ENCODE results near the gene NTMT1. TPM values are rescaled to one million over a fixed set of nuclear protein-coding genes. Genes with fewer than 3 reads are reported as not detected.
"Not testable (repeated sequence)": the region's sequence is repeated elsewhere in the genome, so short reads cannot be mapped to it uniquely, and the experiment has no call there.

Gene NTMT1
- total RNA-seq, 1 donor from 2014 or later = 18.8 TPM

GRCh38 chr9:129662239-129662638 lies 36.3 kb downstream of the NTMT1 start:
- H3K4me1 ChIP-seq (ENCODE audit: control insufficient read depth in 3 of 3, insufficient read depth in 3 of 3, low read length in 3 of 3); H3K4me3 ChIP-seq (ENCODE audit: low read length in 3 of 3); H3K27ac ChIP-seq (ENCODE audit: low read depth, low read length); H3K9me3 ChIP-seq (ENCODE audit: control insufficient read depth in 3 of 3, low read length in 3 of 3); H3K9ac ChIP-seq (ENCODE audit: low read depth in 1 of 3, low read length in 3 of 3); H3K36me3 ChIP-seq (ENCODE audit: control insufficient read depth in 3 of 3, insufficient read depth in 3 of 3, low read length in 3 of 3): not testable (repeated sequence)
- H3K27me3 ChIP-seq (ENCODE audit: control insufficient read depth in 3 of 3, insufficient read depth in 3 of 3, low read length in 3 of 3) = peaks cover 7 to 18% (median 15%) of the 10 kb centered on the region in 3 donors

GRCh38 chr9:129664746-129665388 lies 38.9 kb downstream of the NTMT1 start:
- Histone ChIP-seq H3K36me3 (ENCODE audit: control insufficient read depth in 3 of 3, insufficient read depth in 3 of 3, low read length in 3 of 3) (no peaks in the 10 kb centered on the region), H3K27me3 (ENCODE audit: control insufficient read depth in 3 of 3, insufficient read depth in 3 of 3, low read length in 3 of 3) (peaks cover 18 to 30% (median 26%) of the 10 kb centered on the region in 3 donors), H3K4me1 (ENCODE audit: control insufficient read depth in 3 of 3, insufficient read depth in 3 of 3, low read length in 3 of 3) (no peaks in the 10 kb centered on the region), H3K27ac (ENCODE audit: low read depth, low read length) (no peak overlapping the region), H3K9ac (ENCODE audit: low read depth in 1 of 3, low read length in 3 of 3) (no peak overlapping the region), H3K4me3 (ENCODE audit: low read length in 3 of 3) (peak overlapping the region; percentile 31 to 43 (median 41)), H3K9me3 (ENCODE audit: control insufficient read depth in 3 of 3, low read length in 3 of 3) (peaks cover 0 to 3% (median 0%) of the 10 kb centered on the region in 3 donors)

GRCh38 chr9:129665389-129665775 lies 39.4 kb downstream of the NTMT1 start, which contains the start of gene PRRX2:
TSS of gene PRRX2 (plus strand) at chr9:129665647. CDS start at chr9:129665868, 221 bp downstream.
- H3K9me3 ChIP-seq (ENCODE audit: control insufficient read depth in 3 of 3, low read length in 3 of 3) = peaks cover 0 to 3% (median 0%) of the 10 kb centered on the region in 3 donors
- H3K36me3 ChIP-seq (ENCODE audit: control insufficient read depth in 3 of 3, insufficient read depth in 3 of 3, low read length in 3 of 3) = no peaks in the 10 kb centered on the region
- H3K9ac ChIP-seq (ENCODE audit: low read depth in 1 of 3, low read length in 3 of 3) = peak within 1 kb of the TSS in 1 of 3 donors; percentile 32
- no peaks in the 10 kb centered on the region for H3K4me1 ChIP-seq (ENCODE audit: control insufficient read depth in 3 of 3, insufficient read depth in 3 of 3, low read length in 3 of 3)
- H3K4me3 ChIP-seq (ENCODE audit: low read length in 3 of 3) = peak within 1 kb of the TSS; percentile 31 to 43 (median 41)
- H3K27ac ChIP-seq (ENCODE audit: low read depth, low read length) = no peak within 1 kb of the TSS
- H3K27me3 ChIP-seq (ENCODE audit: control insufficient read depth in 3 of 3, insufficient read depth in 3 of 3, low read length in 3 of 3) = peaks cover 18 to 30% (median 26%) of the 10 kb centered on the region in 3 donors

- Histone ChIP-seq H3K9ac (ENCODE audit: low read depth in 1 of 3, low read length in 3 of 3) (no peak overlapping the region), H3K9me3 (ENCODE audit: control insufficient read depth in 3 of 3, low read length in 3 of 3) (peaks cover 0 to 3% (median 0%) of the 10 kb centered on the region in 3 donors), H3K27ac (ENCODE audit: low read depth, low read length) (no peak overlapping the region), H3K4me3 (ENCODE audit: low read length in 3 of 3) (peak overlapping the region in 1 of 3 donors; percentile 23), H3K36me3 (ENCODE audit: control insufficient read depth in 3 of 3, insufficient read depth in 3 of 3, low read length in 3 of 3) (no peaks in the 10 kb centered on the region), H3K4me1 (ENCODE audit: control insufficient read depth in 3 of 3, insufficient read depth in 3 of 3, low read length in 3 of 3) (no peaks in the 10 kb centered on the region), H3K27me3 (ENCODE audit: control insufficient read depth in 3 of 3, insufficient read depth in 3 of 3, low read length in 3 of 3) (peaks cover 18 to 30% (median 26%) of the 10 kb centered on the region in 3 donors)
Observed at GRCh38 chr9:129665814-129666520, 40.0 kb downstream of the NTMT1 start.

- H3K27ac ChIP-seq (ENCODE audit: low read depth, low read length) = no peak overlapping the region
- H3K36me3 ChIP-seq (ENCODE audit: control insufficient read depth in 3 of 3, insufficient read depth in 3 of 3, low read length in 3 of 3) = no peaks in the 10 kb centered on the region
- H3K4me1 ChIP-seq (ENCODE audit: control insufficient read depth in 3 of 3, insufficient read depth in 3 of 3, low read length in 3 of 3) = no peaks in the 10 kb centered on the region
- H3K9ac ChIP-seq (ENCODE audit: low read depth in 1 of 3, low read length in 3 of 3) = peak overlapping the region in 1 of 3 donors; percentile 32
- H3K9me3 ChIP-seq (ENCODE audit: control insufficient read depth in 3 of 3, low read length in 3 of 3) = no peaks in the 10 kb centered on the region
- peaks cover 18 to 30% (median 26%) of the 10 kb centered on the region in 3 donors for H3K27me3 ChIP-seq (ENCODE audit: control insufficient read depth in 3 of 3, insufficient read depth in 3 of 3, low read length in 3 of 3)
- H3K4me3 ChIP-seq (ENCODE audit: low read length in 3 of 3) = no peak overlapping the region
Observed at GRCh38 chr9:129666575-129666974, 40.6 kb downstream of the NTMT1 start.

- no peak overlapping the region for H3K4me3 ChIP-seq (ENCODE audit: low read length in 3 of 3)
- no peaks in the 10 kb centered on the region for H3K36me3 ChIP-seq (ENCODE audit: control insufficient read depth in 3 of 3, insufficient read depth in 3 of 3, low read length in 3 of 3)
- no peak overlapping the region for H3K27ac ChIP-seq (ENCODE audit: low read depth, low read length)
- H3K4me1 ChIP-seq (ENCODE audit: control insufficient read depth in 3 of 3, insufficient read depth in 3 of 3, low read length in 3 of 3) = no peaks in the 10 kb centered on the region
- no peak overlapping the region for H3K9ac ChIP-seq (ENCODE audit: low read depth in 1 of 3, low read length in 3 of 3)
- H3K27me3 ChIP-seq (ENCODE audit: control insufficient read depth in 3 of 3, insufficient read depth in 3 of 3, low read length in 3 of 3) = peaks cover 18 to 30% (median 26%) of the 10 kb centered on the region in 3 donors
- no peaks in the 10 kb centered on the region for H3K9me3 ChIP-seq (ENCODE audit: control insufficient read depth in 3 of 3, low read length in 3 of 3)
Observed at GRCh38 chr9:129667378-129667777, 41.4 kb downstream of the NTMT1 start.

- H3K27ac ChIP-seq (ENCODE audit: low read depth, low read length) = no peak overlapping the region
- H3K9me3 ChIP-seq (ENCODE audit: control insufficient read depth in 3 of 3, low read length in 3 of 3) = no peaks in the 10 kb centered on the region
- H3K4me1 ChIP-seq (ENCODE audit: control insufficient read depth in 3 of 3, insufficient read depth in 3 of 3, low read length in 3 of 3) = no peaks in the 10 kb centered on the region
- peaks cover 18 to 30% (median 26%) of the 10 kb centered on the region in 3 donors for H3K27me3 ChIP-seq (ENCODE audit: control insufficient read depth in 3 of 3, insufficient read depth in 3 of 3, low read length in 3 of 3)
- H3K9ac ChIP-seq (ENCODE audit: low read depth in 1 of 3, low read length in 3 of 3) = no peak overlapping the region
- H3K36me3 ChIP-seq (ENCODE audit: control insufficient read depth in 3 of 3, insufficient read depth in 3 of 3, low read length in 3 of 3) = no peaks in the 10 kb centered on the region
- no peak overlapping the region for H3K4me3 ChIP-seq (ENCODE audit: low read length in 3 of 3)
Observed at GRCh38 chr9:129667850-129668249, 41.9 kb downstream of the NTMT1 start.

GRCh38 chr9:129669141-129669718 lies 43.3 kb downstream of the NTMT1 start:
- H3K36me3 ChIP-seq (ENCODE audit: control insufficient read depth in 3 of 3, insufficient read depth in 3 of 3, low read length in 3 of 3) = no peaks in the 10 kb centered on the region
- H3K9ac ChIP-seq (ENCODE audit: low read depth in 1 of 3, low read length in 3 of 3) = no peak overlapping the region
- no peak overlapping the region for H3K4me3 ChIP-seq (ENCODE audit: low read length in 3 of 3)
- no peaks in the 10 kb centered on the region for H3K9me3 ChIP-seq (ENCODE audit: control insufficient read depth in 3 of 3, low read length in 3 of 3)
- H3K27ac ChIP-seq (ENCODE audit: low read depth, low read length) = no peak overlapping the region
- H3K4me1 ChIP-seq (ENCODE audit: control insufficient read depth in 3 of 3, insufficient read depth in 3 of 3, low read length in 3 of 3) = no peaks in the 10 kb centered on the region
- peaks cover 18 to 30% (median 26%) of the 10 kb centered on the region in 3 donors for H3K27me3 ChIP-seq (ENCODE audit: control insufficient read depth in 3 of 3, insufficient read depth in 3 of 3, low read length in 3 of 3)

- no peaks in the 10 kb centered on the region for H3K4me1 ChIP-seq (ENCODE audit: control insufficient read depth in 3 of 3, insufficient read depth in 3 of 3, low read length in 3 of 3)
- no peaks in the 10 kb centered on the region for H3K9me3 ChIP-seq (ENCODE audit: control insufficient read depth in 3 of 3, low read length in 3 of 3)
- H3K4me3 ChIP-seq (ENCODE audit: low read length in 3 of 3) = no peak overlapping the region
- H3K36me3 ChIP-seq (ENCODE audit: control insufficient read depth in 3 of 3, insufficient read depth in 3 of 3, low read length in 3 of 3) = no peaks in the 10 kb centered on the region
- no peak overlapping the region for H3K9ac ChIP-seq (ENCODE audit: low read depth in 1 of 3, low read length in 3 of 3)
- H3K27ac ChIP-seq (ENCODE audit: low read depth, low read length) = no peak overlapping the region
- peaks cover 15 to 33% (median 23%) of the 10 kb centered on the region in 3 donors for H3K27me3 ChIP-seq (ENCODE audit: control insufficient read depth in 3 of 3, insufficient read depth in 3 of 3, low read length in 3 of 3)
Observed at GRCh38 chr9:129669946-129670345, 44.0 kb downstream of the NTMT1 start.

- peaks cover 21 to 35% (median 24%) of the 10 kb centered on the region in 3 donors for H3K27me3 ChIP-seq (ENCODE audit: control insufficient read depth in 3 of 3, insufficient read depth in 3 of 3, low read length in 3 of 3)
Observed at GRCh38 chr9:129671065-129671464, 45.1 kb downstream of the NTMT1 start.

More at GRCh38 chr9:129671065-129671464, 45.1 kb downstream of the NTMT1 start:
- peaks cover 0 to 4% (median 0%) of the 10 kb centered on the region in 3 donors for H3K4me1 ChIP-seq (ENCODE audit: control insufficient read depth in 3 of 3, insufficient read depth in 3 of 3, low read length in 3 of 3)
- no peak overlapping the region for H3K4me3 ChIP-seq (ENCODE audit: low read length in 3 of 3)
- no peaks in the 10 kb centered on the region for H3K36me3 ChIP-seq (ENCODE audit: control insufficient read depth in 3 of 3, insufficient read depth in 3 of 3, low read length in 3 of 3)
- H3K9me3 ChIP-seq (ENCODE audit: control insufficient read depth in 3 of 3, low read length in 3 of 3) = no peaks in the 10 kb centered on the region
- no peak overlapping the region for H3K27ac ChIP-seq (ENCODE audit: low read depth, low read length)
- H3K9ac ChIP-seq (ENCODE audit: low read depth in 1 of 3, low read length in 3 of 3) = no peak overlapping the region
